ENCODE measurements around the gene CBX8. TPM values are rescaled to one million over a fixed set of nuclear protein-coding genes. Genes with fewer than 3 reads are reported as not detected.

The CBX8 gene
- total and polyA plus RNA-seq, 2 of the 13 experiments (the other 11 are each of a cell fraction or from before 2014, with no cell fraction given): 0.34 to 12.6 TPM

GRCh38 chr17:79840269-79840988, 43.6 kb upstream of the CBX8 start (continued):
- no peak for TF ChIP-seq ZNF646 (CRISPR knock-in tag; IDR thresholded peaks at IDR 0.05)
- TF ChIP-seq UBTF (CRISPR knock-in tag; IDR thresholded peaks at IDR 0.05): no peak; the same call in 1 of the 2 replicates
- TF ChIP-seq ZNF207 (IDR thresholded peaks at IDR 0.05; ENCODE audit: borderline replicate concordance): no peak
- no peak for TF ChIP-seq NR1H2 (CRISPR knock-in tag; IDR thresholded peaks at IDR 0.05; ENCODE audit: borderline replicate concordance, low read depth)
- no peak for TF ChIP-seq SNAPC2 (CRISPR knock-in tag; IDR thresholded peaks at IDR 0.05)
- no peak for TF ChIP-seq ARID5B (CRISPR knock-in tag; IDR thresholded peaks at IDR 0.05)
- TF ChIP-seq RNF219 (CRISPR knock-in tag; IDR thresholded peaks at IDR 0.05): no peak
- no peak for TF ChIP-seq KLF9 (CRISPR knock-in tag; IDR thresholded peaks at IDR 0.05; ENCODE audit: low read depth)
- TF ChIP-seq WIZ (CRISPR knock-in tag; IDR thresholded peaks at IDR 0.05): no peak
- no peak for TF ChIP-seq ATAD3A (CRISPR knock-in tag; IDR thresholded peaks at IDR 0.05)
- TF ChIP-seq KAT2B (IDR thresholded peaks at IDR 0.05; ENCODE audit: borderline replicate concordance, low read depth, low read length): no peak
- no peak for TF ChIP-seq HDAC1 (CRISPR knock-in tag; IDR thresholded peaks at IDR 0.05)
- no peak for TF ChIP-seq LCORL (IDR thresholded peaks at IDR 0.05)
- TF ChIP-seq LCORL (CRISPR knock-in tag; IDR thresholded peaks at IDR 0.05): no peak
- no peak for TF ChIP-seq ZNF577 (CRISPR knock-in tag; IDR thresholded peaks at IDR 0.05; ENCODE audit: borderline replicate concordance, low read depth)

Data from HepG2 (cell line).